H1 (cell line): ENCODE data around the gene ANKRD65. TPM values are rescaled to one million over a fixed set of nuclear protein-coding genes. Genes with fewer than 3 reads are reported as not detected.

ENCODE experiments used
- HDAC2 ChIP-seq, 2 experiments: fragments of 300-600 bp in 1 of 2; sonication (generic) in 1 of 2; IDR thresholded peaks; 2 replicates each; pipeline ENCODE4 v1.6.1; 2011 to 2012; ENCODE audit warnings: low read depth in 2 of 2, low read length in 2 of 2, mild to moderate bottlenecking in 2 of 2, moderate library complexity in 2 of 2, borderline replicate concordance in 1 of 2, inconsistent platforms in 1 of 2
- polyA plus RNA-seq, 7 experiments: library from polyadenylated mRNA; depleted of rRNA in 3 of 7; stranded (reverse) in 5 of 7; unstranded in 2 of 7; fragments of >200 nt in 5 of 7; fragments of 200-250 nt in 2 of 7; gene quantifications; 1 replicate in 5 of 7; 2 replicates in 1 of 7; 4 replicates in 1 of 7; pipeline versions ENCODE4 v1.2.1 to v1.2.3, GENCODE V29; 2011 to 2013; ENCODE audit warnings: missing spikeins in 2 of 7, mixed read lengths in 2 of 7
- total RNA-seq: library from RNA; stranded (reverse); fragmentation: NEBNext Ultra II Directional; extraction: Animal tissue kit (Norgen Biotek cat#: 25700); gene quantifications from 2 replicates; pipeline ENCODE4 v1.2.1, GENCODE V29; 2021

Gene ANKRD65
- total and polyA plus RNA-seq, 2 of the 8 experiments (the other 6 are each of a cell fraction or from before 2014, with no cell fraction given): 1.8 to 2.0 TPM

DNA sequence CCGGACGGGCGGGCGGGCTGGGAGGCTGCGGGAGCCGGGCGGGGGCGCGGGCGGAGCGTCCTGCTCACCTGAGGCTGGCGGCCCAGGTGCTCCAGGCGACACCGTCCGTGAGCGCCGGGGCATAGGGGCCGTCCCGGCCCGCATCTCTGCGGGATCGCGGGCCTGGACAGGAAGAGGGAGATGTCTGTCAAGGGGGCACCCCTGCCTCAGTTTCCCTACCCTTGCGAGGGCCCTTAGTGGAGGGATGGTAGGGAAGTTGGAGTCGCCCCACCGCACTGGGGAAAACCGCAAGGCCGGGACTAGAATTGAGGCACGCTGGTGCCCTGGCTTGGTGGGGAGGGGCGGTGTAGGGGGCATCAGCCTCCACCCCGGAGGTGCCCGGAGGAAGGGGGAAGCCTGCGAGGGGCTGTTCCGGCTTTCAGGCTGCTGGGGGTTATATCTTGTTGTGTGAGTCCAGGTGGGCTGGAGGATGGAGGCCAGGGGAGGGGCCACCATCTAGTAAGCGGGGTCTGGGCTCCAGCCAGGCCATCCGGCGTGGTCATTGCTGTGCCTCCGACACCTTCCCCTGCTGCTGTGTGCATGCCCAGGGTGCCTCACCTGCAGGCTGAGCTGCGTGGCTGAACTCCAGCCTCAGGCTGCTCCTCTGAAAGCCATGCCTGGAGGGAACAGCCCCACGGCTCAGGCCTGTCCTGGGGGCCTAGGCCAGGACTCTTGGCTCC lies 15.0 kb upstream of the ANKRD65 start (continued):
- no peak for TF ChIP-seq HDAC2 (IDR thresholded peaks at IDR 0.05; ENCODE audit: borderline replicate concordance in 1 of 2, low read depth in 2 of 2, low read length in 2 of 2)
